ENCODE data around the gene DTNA. TPM values are rescaled to one million over a fixed set of nuclear protein-coding genes. Genes with fewer than 3 reads are reported as not detected.

Gene DTNA
- total RNA-seq (2014; rRNA removed) (7.8 and 11.6 TPM in 2 replicates), Bru-seq, nascent RNA (percentile 57 among the genes with signal in this experiment), BruChase-seq, experiment 1, labeled RNA remaining after a 6-hour chase (percentile 50 among the genes with signal in this experiment), BruChase-seq, experiment 2, labeled RNA remaining after a 2-hour chase (percentile 53 among the genes with signal in this experiment)
- long read RNA-seq, partial matches to known transcripts, result 1 of 6 reads
- long read RNA-seq, other reads (novel, unspliced or antisense), result 3 of 6 reads

DNA sequence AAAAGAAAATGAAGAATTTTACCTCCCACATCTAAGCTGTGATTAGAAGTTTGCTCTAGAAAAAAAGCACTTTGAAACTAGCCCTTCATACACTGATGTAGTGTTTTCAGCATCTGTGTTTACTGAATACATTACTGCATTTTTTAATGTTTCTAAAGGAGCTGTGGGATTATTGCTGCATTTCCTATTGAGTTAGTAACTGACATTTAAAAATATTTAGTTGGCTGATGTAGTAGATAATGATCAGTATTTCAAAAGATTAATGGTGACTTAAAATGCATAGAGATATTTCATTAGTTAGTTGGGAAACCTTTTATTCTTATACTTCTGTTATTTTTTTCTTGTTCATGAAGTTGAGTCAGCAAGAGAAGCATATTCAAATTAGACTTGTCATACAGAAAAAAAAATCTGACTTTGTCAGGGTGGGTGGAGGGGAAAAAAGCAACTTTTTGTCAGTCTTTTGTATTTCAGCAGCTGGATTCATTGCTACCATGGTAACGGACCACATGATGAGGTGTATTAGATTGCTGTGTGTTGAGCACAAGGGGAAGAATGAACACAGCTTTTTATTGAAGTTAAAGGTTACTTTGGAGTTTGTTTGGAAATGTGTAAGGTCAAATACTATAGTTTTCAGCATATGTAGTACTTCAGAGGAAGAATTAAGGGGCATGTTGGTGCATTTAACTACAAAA lies at the start of gene DTNA:
Gene DTNA, plus strand, starts transcription at position 549 of the 692 bp plus-strand sequence. CDS start 45,679 bp downstream, outside the sequence.
- Histone ChIP-seq H3K9me2 (replicated peaks; ENCODE audit: low read length) (no peaks in the 10 kb centered on the region), H3K9me3 (ENCODE audit: low read length) (no peaks in the 10 kb centered on the region), H3K4me3 (ENCODE audit: low read length) (no peak within 1 kb of the TSS), H3K36me3 (ENCODE audit: low read depth, low read length) (no peaks in the 10 kb centered on the region), H3K4me2 (ENCODE audit: low read length) (no peak within 1 kb of the TSS), H3K79me2 (ENCODE audit: low read length) (no peaks in the 10 kb centered on the region), H4K20me1 (ENCODE audit: low read length) (no peaks in the 10 kb centered on the region), H3K27me3 (ENCODE audit: low read length) (no peaks in the 10 kb centered on the region), H3K27ac (ENCODE audit: low read length) (peak within 1 kb of the TSS; percentile 23), H3K4me1 (ENCODE audit: insufficient read depth, low read length) (peaks cover 28% of the 10 kb centered on the region), H2AFZ (ENCODE audit: low read length) (no peak within 1 kb of the TSS), H3F3A (ENCODE audit: low read length, unreplicated experiment) (no peaks in the 10 kb centered on the region), H3K9ac (ENCODE audit: low read length) (no peak within 1 kb of the TSS)
- no TSS peak for BruUV-seq (replicated peaks)
- ChIA-PET CTCF (no interaction called here), POLR2A (ENCODE audit: unreplicated experiment) (no interaction called here)
- DNase-seq, result peak; percentile 26
- ATAC-seq, result peak; percentile 42
- TF ChIP-seq EZH2 (IDR thresholded peaks at IDR 0.05; ENCODE audit: low read length, unreplicated experiment), result no peak
- TF ChIP-seq, protein P1, sequence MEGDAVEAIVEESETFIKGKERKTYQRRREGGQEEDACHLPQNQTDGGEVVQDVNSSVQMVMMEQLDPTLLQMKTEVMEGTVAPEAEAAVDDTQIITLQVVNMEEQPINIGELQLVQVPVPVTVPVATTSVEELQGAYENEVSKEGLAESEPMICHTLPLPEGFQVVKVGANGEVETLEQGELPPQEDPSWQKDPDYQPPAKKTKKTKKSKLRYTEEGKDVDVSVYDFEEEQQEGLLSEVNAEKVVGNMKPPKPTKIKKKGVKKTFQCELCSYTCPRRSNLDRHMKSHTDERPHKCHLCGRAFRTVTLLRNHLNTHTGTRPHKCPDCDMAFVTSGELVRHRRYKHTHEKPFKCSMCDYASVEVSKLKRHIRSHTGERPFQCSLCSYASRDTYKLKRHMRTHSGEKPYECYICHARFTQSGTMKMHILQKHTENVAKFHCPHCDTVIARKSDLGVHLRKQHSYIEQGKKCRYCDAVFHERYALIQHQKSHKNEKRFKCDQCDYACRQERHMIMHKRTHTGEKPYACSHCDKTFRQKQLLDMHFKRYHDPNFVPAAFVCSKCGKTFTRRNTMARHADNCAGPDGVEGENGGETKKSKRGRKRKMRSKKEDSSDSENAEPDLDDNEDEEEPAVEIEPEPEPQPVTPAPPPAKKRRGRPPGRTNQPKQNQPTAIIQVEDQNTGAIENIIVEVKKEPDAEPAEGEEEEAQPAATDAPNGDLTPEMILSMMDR (conservative IDR thresholded peaks at IDR 0.05; ENCODE audit: low read depth, low read length), result no peak
- intact Hi-C loops (cut with micrococcal nuclease), result loop anchor here (5.0 kb wide), 2 partner anchors 48 to 57 kb away; no protein-coding TSS in a partner anchor

DNA sequence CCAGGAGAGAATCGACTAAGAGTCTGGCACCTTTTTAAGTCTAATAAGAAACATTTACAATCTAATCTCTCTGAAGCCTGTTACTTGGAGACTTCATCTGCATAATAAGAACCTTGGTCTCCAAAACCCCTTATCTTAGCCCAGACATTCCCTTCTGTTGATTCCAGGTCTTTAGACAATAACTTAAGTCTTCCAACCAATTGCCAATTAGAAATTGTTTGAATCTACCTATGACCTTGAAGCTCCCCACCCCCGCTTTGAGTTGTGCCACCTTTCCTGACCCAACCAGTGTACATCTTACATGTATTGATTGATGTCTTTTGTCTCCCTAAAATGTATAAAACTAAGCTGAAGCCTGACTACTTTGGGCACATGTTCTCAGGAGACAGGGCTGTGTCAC lies 49.5 kb upstream of the DTNA start:
- H3K9me2 ChIP-seq (replicated peaks; ENCODE audit: low read length), result no peaks in the 10 kb centered on the region
- peaks cover 11% of the 10 kb centered on the region; the same call in 1 of the 2 replicates for H3K4me1 ChIP-seq (ENCODE audit: insufficient read depth, low read length)
- H3K4me3 ChIP-seq (ENCODE audit: low read length), result no peak overlapping the region
- no peak overlapping the region for H3K4me2 ChIP-seq (ENCODE audit: low read length)
- no peaks in the 10 kb centered on the region for H3K79me2 ChIP-seq (ENCODE audit: low read length)
- ATAC-seq (no peak), DNase-seq (no peak)
- no peaks in the 10 kb centered on the region for H3K36me3 ChIP-seq (ENCODE audit: low read depth, low read length)
- TF ChIP-seq, protein P1 (conservative IDR thresholded peaks at IDR 0.05; ENCODE audit: low read depth, low read length), result no peak
- TF ChIP-seq EZH2 (IDR thresholded peaks at IDR 0.05; ENCODE audit: low read length, unreplicated experiment) (no peak), EZH2phosphoT487 (IDR thresholded peaks at IDR 0.05; ENCODE audit: borderline replicate concordance, low read length) (no peak)
- ChIA-PET CTCF (no interaction called here), POLR2A (ENCODE audit: unreplicated experiment) (no interaction called here)
- H3K9me3 ChIP-seq (ENCODE audit: low read length), result no peaks in the 10 kb centered on the region
- intact Hi-C loops (cut with micrococcal nuclease), result loop anchor here (5.0 kb wide), 2 partner anchors 47 to 62 kb away; no protein-coding TSS in a partner anchor
- no peaks in the 10 kb centered on the region for H4K20me1 ChIP-seq (ENCODE audit: low read length)
- BruUV-seq (replicated peaks), result no TSS peak
- no peaks in the 10 kb centered on the region for H3K27me3 ChIP-seq (ENCODE audit: low read length)
- no peak overlapping the region for H3K27ac ChIP-seq (ENCODE audit: low read length)
- no peak overlapping the region for H2AFZ ChIP-seq (ENCODE audit: low read length)
- H3K9ac ChIP-seq (ENCODE audit: low read length), result no peak overlapping the region
- no peaks in the 10 kb centered on the region for H3F3A ChIP-seq (ENCODE audit: low read length, unreplicated experiment)

Data from PC-3 (cell line).